ENCODE measurements around the gene DPF3.

DNA sequence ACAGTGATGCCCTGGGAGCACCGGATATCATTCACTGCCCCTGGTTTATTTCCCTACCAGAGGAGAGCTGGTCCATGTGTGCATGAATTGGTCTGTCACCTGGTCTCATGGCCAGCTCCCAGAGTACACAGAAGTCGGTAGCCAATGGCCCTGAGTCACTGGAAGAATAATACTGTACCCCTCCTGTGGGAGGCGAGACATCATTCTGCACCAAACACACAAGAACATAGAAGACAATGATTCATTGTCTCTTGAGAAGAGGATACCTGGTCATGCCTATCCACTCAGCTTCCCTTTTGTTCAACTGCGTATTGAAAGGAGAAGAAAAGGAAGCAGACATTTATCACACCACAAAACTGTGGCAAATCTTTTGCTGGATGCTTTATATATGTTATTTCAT is 216.2 kb downstream of the DPF3 start:
- TF ChIP-seq, protein P1, sequence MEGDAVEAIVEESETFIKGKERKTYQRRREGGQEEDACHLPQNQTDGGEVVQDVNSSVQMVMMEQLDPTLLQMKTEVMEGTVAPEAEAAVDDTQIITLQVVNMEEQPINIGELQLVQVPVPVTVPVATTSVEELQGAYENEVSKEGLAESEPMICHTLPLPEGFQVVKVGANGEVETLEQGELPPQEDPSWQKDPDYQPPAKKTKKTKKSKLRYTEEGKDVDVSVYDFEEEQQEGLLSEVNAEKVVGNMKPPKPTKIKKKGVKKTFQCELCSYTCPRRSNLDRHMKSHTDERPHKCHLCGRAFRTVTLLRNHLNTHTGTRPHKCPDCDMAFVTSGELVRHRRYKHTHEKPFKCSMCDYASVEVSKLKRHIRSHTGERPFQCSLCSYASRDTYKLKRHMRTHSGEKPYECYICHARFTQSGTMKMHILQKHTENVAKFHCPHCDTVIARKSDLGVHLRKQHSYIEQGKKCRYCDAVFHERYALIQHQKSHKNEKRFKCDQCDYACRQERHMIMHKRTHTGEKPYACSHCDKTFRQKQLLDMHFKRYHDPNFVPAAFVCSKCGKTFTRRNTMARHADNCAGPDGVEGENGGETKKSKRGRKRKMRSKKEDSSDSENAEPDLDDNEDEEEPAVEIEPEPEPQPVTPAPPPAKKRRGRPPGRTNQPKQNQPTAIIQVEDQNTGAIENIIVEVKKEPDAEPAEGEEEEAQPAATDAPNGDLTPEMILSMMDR (IDR thresholded peaks at IDR 0.05): no peak
- TF ChIP-seq POLR2A (IDR thresholded peaks at IDR 0.05): no peak
